ENCODE results near the gene CCT7.

GRCh38 chr2:73285159-73285739 is 51.1 kb downstream of the CCT7 start:
- no peak for TF ChIP-seq CTCF (IDR thresholded peaks at IDR 0.05)
- no peak for TF ChIP-seq POLR2AphosphoS5 (IDR thresholded peaks at IDR 0.05; ENCODE audit: insufficient read depth in 1 of 2, low read depth in 1 of 2)
- no peak for TF ChIP-seq POLR2A (IDR thresholded peaks at IDR 0.05)
